ENCODE measurements around the gene NME4. TPM values are rescaled to one million over a fixed set of nuclear protein-coding genes. Genes with fewer than 3 reads are reported as not detected.

NME4 gene
- total and polyA plus RNA-seq, 4 experiments from 2014 or later: 34.9 to 61.7 (median 44.9) TPM

GRCh38 chr16:369275-369865, 27.6 kb upstream of the NME4 start:
- Mint-ChIP-seq H3K4me1 (peaks cover 3 to 20% (median 13%) of the 10 kb centered on the region in 4 donors), H3K4me3 (peak overlapping the region; percentile 54 to 75 (median 68)), H3K9me3 (no peaks in the 10 kb centered on the region), H3K27ac (peak overlapping the region in 1 of 7 donors; percentile 42), H3K36me3 (peaks cover 7 to 17% of the 10 kb centered on the region in 2 donors), H3K27me3 (no peaks in the 10 kb centered on the region)
- Histone ChIP-seq H3K27me3 (ENCODE audit: insufficient read depth, low read length) (no peaks in the 10 kb centered on the region), H3K27ac (ENCODE audit: low read depth, low read length) (no peak overlapping the region), H3K4me1 (ENCODE audit: insufficient read depth, low read length) (peaks cover 26% of the 10 kb centered on the region), H3K36me3 (ENCODE audit: insufficient read depth, low read length) (peaks cover 22% of the 10 kb centered on the region), H3K4me3 (ENCODE audit: low read length in 2 of 2) (no peak overlapping the region), H3K9me3 (ENCODE audit: control insufficient read depth in 1 of 2, low read length in 2 of 2) (no peaks in the 10 kb centered on the region)
- intact Hi-C loops (cut with micrococcal nuclease): no loop called here
- no peak for DNase-seq
- POLR2A ChIA-PET (ENCODE audit: partially characterized antibody): interaction anchor here (0.5 to 2.5 kb wide), 3 partner anchors 11 to 144 kb away, joined by 3 to 20 read pairs (median 3); no protein-coding TSS in a partner anchor
- CTCF ChIA-PET (ENCODE audit: partially characterized antibody): interaction anchor here (0.7 kb wide), 1 partner anchor 24 kb away, joined by 3 read pairs; no protein-coding TSS in a partner anchor

DNA sequence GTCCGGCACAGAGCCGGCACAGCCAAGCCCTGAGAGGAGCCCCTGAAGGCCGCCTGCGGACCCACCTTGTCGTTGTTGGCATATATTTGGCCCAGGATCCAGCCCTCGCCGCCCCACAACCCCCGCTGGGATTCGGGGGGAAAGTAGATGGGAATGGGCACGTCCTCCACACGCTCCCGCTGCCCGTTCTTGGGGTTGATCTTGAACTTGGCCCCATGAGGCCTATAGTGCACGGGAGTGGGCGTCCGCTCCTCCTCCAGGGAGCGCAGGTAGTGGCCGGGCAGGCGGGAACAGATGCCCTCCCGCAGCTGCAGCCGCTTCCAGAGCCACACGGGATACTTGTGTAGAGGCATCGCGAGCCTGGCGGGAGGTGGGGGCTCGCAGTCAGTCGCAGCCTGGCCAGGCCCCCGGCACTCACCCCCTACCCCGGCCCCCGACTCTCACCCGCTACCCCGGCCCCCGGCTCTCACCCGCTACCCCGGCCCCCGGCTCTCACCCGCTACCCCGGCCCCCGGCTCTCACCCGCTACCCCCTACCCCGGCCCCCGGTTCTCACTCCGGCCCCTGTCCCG, 27.0 kb upstream of the NME4 start:
- CTCF ChIA-PET (ENCODE audit: partially characterized antibody): interaction anchor here (0.6 to 1.3 kb wide), 6 partner anchors 7 to 318 kb away, joined by 3 read pairs; no protein-coding TSS in a partner anchor
- Histone ChIP-seq H3K9me3 (ENCODE audit: control insufficient read depth in 1 of 2, low read length in 2 of 2) (no peaks in the 10 kb centered on the region), H3K36me3 (ENCODE audit: insufficient read depth, low read length) (peaks cover 26% of the 10 kb centered on the region), H3K4me3 (ENCODE audit: low read length in 2 of 2) (peak overlapping the region in 1 of 2 donors; percentile 19), H3K27me3 (ENCODE audit: insufficient read depth, low read length) (no peaks in the 10 kb centered on the region), H3K27ac (ENCODE audit: low read depth, low read length) (peak overlapping the region; percentile 42), H3K4me1 (ENCODE audit: insufficient read depth, low read length) (peaks cover 26% of the 10 kb centered on the region)
- Mint-ChIP-seq H3K4me3 (peak overlapping the region in 5 of 8 donors; percentile 41 to 90 (median 67)), H3K27ac (peak overlapping the region in 1 of 7 donors; percentile 73), H3K4me1 (peaks cover 3 to 20% (median 13%) of the 10 kb centered on the region in 4 donors), H3K36me3 (peaks cover 7 to 17% of the 10 kb centered on the region in 2 donors), H3K27me3 (no peaks in the 10 kb centered on the region), H3K9me3 (no peaks in the 10 kb centered on the region)
- intact Hi-C loops (cut with micrococcal nuclease): loop anchor here (1.0 to 10.0 kb wide), 5 partner anchors 12 to 215 kb away; partner anchors contain the start of genes AXIN1 and RAB11FIP3
- no peak for DNase-seq
- POLR2A ChIA-PET (ENCODE audit: partially characterized antibody): interaction anchor here (0.5 to 2.5 kb wide), 11 partner anchors 10 to 145 kb away, joined by 3 to 20 read pairs (median 6); partner anchors contain the start of genes DECR2, FAM234A, LUC7L and RAB11FIP3

GRCh38 chr16:370443-370842, 26.6 kb upstream of the NME4 start, which contains the start of gene MRPL28:
TSS of gene MRPL28 (minus strand) at chr16:370538. CDS start at chr16:370218, 320 bp downstream.
- peak; percentile 90 to 95 (median 91) for DNase-seq
- CTCF ChIA-PET (ENCODE audit: partially characterized antibody): interaction anchor here (0.6 to 1.3 kb wide), 6 partner anchors 8 to 319 kb away, joined by 3 to 4 read pairs (median 3); partner anchors contain the start of gene DECR2
- H3K9me3 ChIP-seq (ENCODE audit: control insufficient read depth in 1 of 2, low read length in 2 of 2): no peaks in the 10 kb centered on the region
- H3K4me3 ChIP-seq (ENCODE audit: low read length in 2 of 2): peak within 1 kb of the TSS in 1 of 2 donors; percentile 19
- H3K27me3 Mint-ChIP-seq: no peaks in the 10 kb centered on the region
- H3K27ac ChIP-seq (ENCODE audit: low read depth, low read length): peak within 1 kb of the TSS; percentile 42
- peak within 1 kb of the TSS; percentile 73 to 95 (median 94) for H3K27ac Mint-ChIP-seq
- peaks cover 3 to 20% (median 13%) of the 10 kb centered on the region in 4 donors for H3K4me1 Mint-ChIP-seq
- POLR2A ChIA-PET (ENCODE audit: partially characterized antibody): interaction anchor here (1.0 to 2.5 kb wide), 10 partner anchors 10 to 141 kb away, joined by 3 to 20 read pairs (median 7); partner anchors contain the start of genes DECR2, FAM234A, LUC7L and RAB11FIP3
- no peaks in the 10 kb centered on the region for H3K27me3 ChIP-seq (ENCODE audit: insufficient read depth, low read length)
- peaks cover 26% of the 10 kb centered on the region for H3K4me1 ChIP-seq (ENCODE audit: insufficient read depth, low read length)
- peaks cover 30% of the 10 kb centered on the region for H3K36me3 ChIP-seq (ENCODE audit: insufficient read depth, low read length)
- peaks cover 7 to 17% of the 10 kb centered on the region in 2 donors for H3K36me3 Mint-ChIP-seq
- H3K9me3 Mint-ChIP-seq: no peaks in the 10 kb centered on the region
- intact Hi-C loops (cut with micrococcal nuclease): loop anchor here (1.0 to 10.0 kb wide), 5 partner anchors 12 to 214 kb away; partner anchors contain the start of genes AXIN1 and RAB11FIP3
- peak within 1 kb of the TSS; percentile 81 to 96 (median 92) for H3K4me3 Mint-ChIP-seq

- intact Hi-C loops (cut with micrococcal nuclease): loop anchor here (1.0 to 10.0 kb wide), 5 partner anchors 11 to 214 kb away; partner anchors contain the start of genes AXIN1 and RAB11FIP3
- no peak for DNase-seq
- no peaks in the 10 kb centered on the region for H3K9me3 ChIP-seq (ENCODE audit: control insufficient read depth in 1 of 2, low read length in 2 of 2)
- peak overlapping the region; percentile 73 to 95 (median 94) for H3K27ac Mint-ChIP-seq
- no peaks in the 10 kb centered on the region for H3K27me3 ChIP-seq (ENCODE audit: insufficient read depth, low read length)
- H3K27me3 Mint-ChIP-seq: no peaks in the 10 kb centered on the region
- CTCF ChIA-PET (ENCODE audit: partially characterized antibody): interaction anchor here (0.9 to 1.3 kb wide), 5 partner anchors 9 to 305 kb away, joined by 3 to 4 read pairs (median 3); partner anchors contain the start of gene DECR2
- H3K4me3 Mint-ChIP-seq: peak overlapping the region in 7 of 8 donors; percentile 81 to 96 (median 91)
- H3K9me3 Mint-ChIP-seq: no peaks in the 10 kb centered on the region
- H3K27ac ChIP-seq (ENCODE audit: low read depth, low read length): peak overlapping the region; percentile 42
- POLR2A ChIA-PET (ENCODE audit: partially characterized antibody): interaction anchor here (0.9 to 2.5 kb wide), 11 partner anchors 9 to 142 kb away, joined by 3 to 20 read pairs (median 6); partner anchors contain the start of genes DECR2, FAM234A, LUC7L and PGAP6
- H3K4me3 ChIP-seq (ENCODE audit: low read length in 2 of 2): no peak overlapping the region
- peaks cover 33% of the 10 kb centered on the region for H3K36me3 ChIP-seq (ENCODE audit: insufficient read depth, low read length)
- H3K4me1 ChIP-seq (ENCODE audit: insufficient read depth, low read length): peaks cover 26% of the 10 kb centered on the region
- H3K4me1 Mint-ChIP-seq: peaks cover 3 to 20% (median 13%) of the 10 kb centered on the region in 4 donors
- peaks cover 7 to 17% of the 10 kb centered on the region in 2 donors for H3K36me3 Mint-ChIP-seq
These were observed 26.0 kb upstream of the NME4 start for GRCh38 chr16:370979-371514.

GRCh38 chr16:371515-372301, 25.3 kb upstream of the NME4 start:
- Histone ChIP-seq H3K9me3 (ENCODE audit: control insufficient read depth in 1 of 2, low read length in 2 of 2) (no peaks in the 10 kb centered on the region), H3K27me3 (ENCODE audit: insufficient read depth, low read length) (no peaks in the 10 kb centered on the region), H3K4me1 (ENCODE audit: insufficient read depth, low read length) (peaks cover 26% of the 10 kb centered on the region), H3K27ac (ENCODE audit: low read depth, low read length) (no peak overlapping the region), H3K4me3 (ENCODE audit: low read length in 2 of 2) (no peak overlapping the region), H3K36me3 (ENCODE audit: insufficient read depth, low read length) (peaks cover 32% of the 10 kb centered on the region)
- Mint-ChIP-seq H3K4me3 (peak overlapping the region in 5 of 8 donors; percentile 31 to 64 (median 58)), H3K27me3 (no peaks in the 10 kb centered on the region), H3K27ac (peak overlapping the region in 6 of 7 donors; percentile 12 to 86 (median 38)), H3K36me3 (peaks cover 7 to 19% of the 10 kb centered on the region in 2 donors), H3K4me1 (peaks cover 3 to 20% (median 13%) of the 10 kb centered on the region in 4 donors), H3K9me3 (no peaks in the 10 kb centered on the region)
- intact Hi-C loops (cut with micrococcal nuclease): loop anchor here (2.0 to 10.0 kb wide), 2 partner anchors 19 to 213 kb away; partner anchors contain the start of gene AXIN1
- no peak for DNase-seq
- CTCF ChIA-PET (ENCODE audit: partially characterized antibody): no interaction called here
- POLR2A ChIA-PET (ENCODE audit: partially characterized antibody): interaction anchor here (0.9 to 2.3 kb wide), 5 partner anchors 10 to 118 kb away, joined by 3 to 13 read pairs (median 8); partner anchors contain the start of genes DECR2 and PGAP6

GRCh38 chr16:372302-372983, 24.6 kb upstream of the NME4 start:
- H3K36me3 Mint-ChIP-seq: peaks cover 2 to 16% of the 10 kb centered on the region in 2 donors

More at GRCh38 chr16:372302-372983, 24.6 kb upstream of the NME4 start:
- Mint-ChIP-seq H3K27me3 (no peaks in the 10 kb centered on the region), H3K9me3 (no peaks in the 10 kb centered on the region), H3K4me1 (peaks cover 3 to 20% (median 13%) of the 10 kb centered on the region in 4 donors), H3K27ac (peak overlapping the region in 2 of 7 donors; percentile 40 to 48), H3K4me3 (no peak overlapping the region)
- DNase-seq: no peak
- H3K4me1 ChIP-seq (ENCODE audit: insufficient read depth, low read length): peaks cover 26% of the 10 kb centered on the region
- no peaks in the 10 kb centered on the region for H3K27me3 ChIP-seq (ENCODE audit: insufficient read depth, low read length)
- no peaks in the 10 kb centered on the region for H3K9me3 ChIP-seq (ENCODE audit: control insufficient read depth in 1 of 2, low read length in 2 of 2)
- ChIA-PET CTCF (ENCODE audit: partially characterized antibody) (no interaction called here), POLR2A (ENCODE audit: partially characterized antibody) (interaction anchor here (0.9 to 2.3 kb wide), 2 partner anchors 9 to 11 kb away, joined by 3 to 13 read pairs; partner anchors contain the start of gene PGAP6)
- H3K4me3 ChIP-seq (ENCODE audit: low read length in 2 of 2): no peak overlapping the region
- intact Hi-C loops (cut with micrococcal nuclease): loop anchor here (10.0 kb wide), 1 partner anchor 212 kb away; no protein-coding TSS in a partner anchor
- H3K27ac ChIP-seq (ENCODE audit: low read depth, low read length): no peak overlapping the region
- H3K36me3 ChIP-seq (ENCODE audit: insufficient read depth, low read length): peaks cover 29% of the 10 kb centered on the region
